ENCODE data around the gene CT55. TPM values are rescaled to one million over a fixed set of nuclear protein-coding genes. Genes with fewer than 3 reads are reported as not detected.
"Not testable (repeated sequence)": the region's sequence is repeated elsewhere in the genome, so short reads cannot be mapped to it uniquely, and the experiment has no call there.

CT55 gene
- not detected for total RNA-seq

DNA sequence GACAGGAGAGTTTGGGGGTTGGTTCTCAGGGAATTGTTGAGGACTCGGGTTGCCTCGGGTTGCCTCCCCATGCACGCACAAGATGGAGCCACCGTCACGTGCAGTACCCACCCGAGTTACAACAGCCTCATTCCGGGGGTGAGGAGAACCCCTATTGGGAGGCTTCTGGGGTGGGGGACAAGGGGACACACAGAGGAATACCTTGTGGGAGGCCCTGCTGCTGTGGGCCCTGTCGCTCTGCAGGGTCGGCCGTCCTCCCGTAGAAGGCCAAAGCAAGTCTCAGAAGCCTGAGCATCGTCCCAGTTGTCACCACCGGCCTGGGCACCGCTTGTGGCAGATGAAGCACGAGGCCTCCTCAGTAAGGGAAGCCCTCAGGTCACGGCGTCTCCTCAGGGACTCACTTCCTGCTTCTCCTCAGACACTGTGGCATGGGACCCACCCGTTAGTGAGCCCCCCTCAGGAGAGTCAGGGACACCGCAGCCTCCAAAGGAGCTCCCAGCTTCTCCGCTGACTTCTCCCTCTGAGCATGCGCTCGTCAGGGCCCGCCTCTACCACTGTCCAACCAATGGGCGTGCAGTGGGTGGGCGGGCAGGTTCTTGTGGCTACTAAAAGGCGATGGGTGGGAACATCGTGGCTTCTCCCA, at the start of gene CT55:
Gene CT55, minus strand, starts transcription at position 522 of the 643 bp plus-strand sequence. Its CDS starts 227 bp downstream, at position 295.
- DNase-seq (no peak), ATAC-seq (no peak)
- intact Hi-C loops (cut with DNase I): no loop called here
- no peaks in the 10 kb centered on the region for H3K4me1 ChIP-seq
- 82 to 92% methylated on average over 4 to 7 of the region's 27 CpGs for WGBS, 2 donors
- H3K4me3 ChIP-seq: no peak within 1 kb of the TSS
- H3K36me3 ChIP-seq (replicated peaks in 1 of 2; ENCODE audit: insufficient read depth in 1 of 2, low read depth in 2 of 2): no peaks in the 10 kb centered on the region
- no peak within 1 kb of the TSS for H3K27ac ChIP-seq
- no peaks in the 10 kb centered on the region for H3K9me3 ChIP-seq
- TF ChIP-seq, protein P1, sequence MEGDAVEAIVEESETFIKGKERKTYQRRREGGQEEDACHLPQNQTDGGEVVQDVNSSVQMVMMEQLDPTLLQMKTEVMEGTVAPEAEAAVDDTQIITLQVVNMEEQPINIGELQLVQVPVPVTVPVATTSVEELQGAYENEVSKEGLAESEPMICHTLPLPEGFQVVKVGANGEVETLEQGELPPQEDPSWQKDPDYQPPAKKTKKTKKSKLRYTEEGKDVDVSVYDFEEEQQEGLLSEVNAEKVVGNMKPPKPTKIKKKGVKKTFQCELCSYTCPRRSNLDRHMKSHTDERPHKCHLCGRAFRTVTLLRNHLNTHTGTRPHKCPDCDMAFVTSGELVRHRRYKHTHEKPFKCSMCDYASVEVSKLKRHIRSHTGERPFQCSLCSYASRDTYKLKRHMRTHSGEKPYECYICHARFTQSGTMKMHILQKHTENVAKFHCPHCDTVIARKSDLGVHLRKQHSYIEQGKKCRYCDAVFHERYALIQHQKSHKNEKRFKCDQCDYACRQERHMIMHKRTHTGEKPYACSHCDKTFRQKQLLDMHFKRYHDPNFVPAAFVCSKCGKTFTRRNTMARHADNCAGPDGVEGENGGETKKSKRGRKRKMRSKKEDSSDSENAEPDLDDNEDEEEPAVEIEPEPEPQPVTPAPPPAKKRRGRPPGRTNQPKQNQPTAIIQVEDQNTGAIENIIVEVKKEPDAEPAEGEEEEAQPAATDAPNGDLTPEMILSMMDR (IDR thresholded peaks at IDR 0.05): no peak
- no peak for TF ChIP-seq POLR2A (IDR thresholded peaks at IDR 0.05)
- H3K27me3 ChIP-seq: no peaks in the 10 kb centered on the region

DNA sequence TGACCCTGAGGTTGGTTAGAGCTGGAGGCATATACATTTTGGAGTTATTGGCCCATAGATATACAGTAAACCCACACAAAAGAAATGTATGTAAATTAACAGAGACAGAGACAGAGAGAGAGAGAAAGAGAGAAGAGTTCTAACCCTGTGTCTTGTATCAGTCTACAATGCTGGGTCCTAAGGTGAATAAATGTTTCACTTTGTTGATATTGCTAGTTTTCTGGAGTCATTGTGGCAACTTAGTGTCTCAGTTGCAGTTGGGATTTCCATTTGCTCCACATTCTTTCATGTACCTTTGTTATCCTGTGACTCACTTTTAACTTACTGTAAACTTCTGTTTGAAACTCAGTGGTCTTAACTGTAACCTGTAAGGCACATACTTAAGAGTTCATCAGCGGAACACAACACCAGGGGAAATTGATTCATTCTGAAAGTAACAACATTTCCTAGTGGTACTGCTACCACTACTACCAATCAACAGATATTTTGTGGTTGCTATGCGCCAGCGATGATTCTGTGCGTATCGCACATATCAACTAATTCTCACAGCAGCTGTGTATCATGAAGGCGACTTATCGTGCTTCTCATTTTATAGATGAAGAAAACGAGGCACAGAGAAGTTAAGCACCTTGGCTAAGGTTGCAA, 42.1 kb upstream of the CT55 start:
- Histone ChIP-seq H3K27ac (no peak overlapping the region), H3K27me3 (no peaks in the 10 kb centered on the region), H3K36me3 (replicated peaks in 1 of 2; ENCODE audit: insufficient read depth in 1 of 2, low read depth in 2 of 2) (no peaks in the 10 kb centered on the region), H3K4me3 (no peak overlapping the region), H3K9me3 (no peaks in the 10 kb centered on the region), H3K4me1 (no peaks in the 10 kb centered on the region)
- 75 to 80% methylated on average over 8 of the region's 8 CpGs for WGBS, 2 donors
- intact Hi-C loops (cut with DNase I): no loop called here
- DNase-seq: no peak
- no peak for TF ChIP-seq POLR2A (IDR thresholded peaks at IDR 0.05)
- TF ChIP-seq, protein P1 (IDR thresholded peaks at IDR 0.05): no peak
- no peak for ATAC-seq

GRCh38 chrX:135206427-135206826, 35.2 kb upstream of the CT55 start:
- H3K36me3 ChIP-seq (replicated peaks in 1 of 2; ENCODE audit: insufficient read depth in 1 of 2, low read depth in 2 of 2); H3K4me3 ChIP-seq; H3K27me3 ChIP-seq; ATAC-seq; intact Hi-C loops (cut with DNase I); H3K27ac ChIP-seq; H3K9me3 ChIP-seq; H3K4me1 ChIP-seq: not testable (repeated sequence)
- TF ChIP-seq, protein P1 (IDR thresholded peaks at IDR 0.05): peak in 3 of 7 experiments; percentile 21 to 45 (median 27)
- WGBS, 2 donors: 13 to 14% methylated on average over 6 to 10 of the region's 11 CpGs
- DNase-seq: peak in 3 of 4 donors; percentile 14 to 60 (median 22)

GRCh38 chrX:135200297-135200696, 29.1 kb upstream of the CT55 start:
- intact Hi-C loops (cut with DNase I): no loop called here
- DNase-seq (no peak), ATAC-seq (no peak)

More at GRCh38 chrX:135200297-135200696, 29.1 kb upstream of the CT55 start:
- H3K27me3 ChIP-seq: no peaks in the 10 kb centered on the region
- no peak overlapping the region for H3K27ac ChIP-seq
- H3K4me3 ChIP-seq: no peak overlapping the region
- H3K36me3 ChIP-seq (replicated peaks in 1 of 2; ENCODE audit: insufficient read depth in 1 of 2, low read depth in 2 of 2): no peaks in the 10 kb centered on the region
- TF ChIP-seq, protein P1 (IDR thresholded peaks at IDR 0.05): no peak
- no peak for TF ChIP-seq POLR2A (IDR thresholded peaks at IDR 0.05)
- H3K9me3 ChIP-seq: no peaks in the 10 kb centered on the region
- WGBS, 2 donors: 39 to 77% methylated on average over 3 to 4 of the region's 4 CpGs
- no peaks in the 10 kb centered on the region for H3K4me1 ChIP-seq

Measured in body of pancreas (tissue), 4 donors.